H7 (cell line): ENCODE measurements around the gene ZFHX3. TPM values are rescaled to one million over a fixed set of nuclear protein-coding genes. Genes with fewer than 3 reads are reported as not detected.

Experiments
- DNase-seq: peaks from one replicate; pipeline ENCODE4 v3.0.0; 2012
- H3K27me3 ChIP-seq: 2 replicates; pipeline ENCODE4 v1.6.0; 2011; ENCODE audit warnings: mild to moderate bottlenecking, low read length; ENCODE audit not compliant: control insufficient read depth, insufficient read depth
- H3K36me3 ChIP-seq: replicated peaks from 2 replicates; pipeline ENCODE4 v1.5.1; 2011; ENCODE audit warnings: low read length; ENCODE audit not compliant: control insufficient read depth, insufficient read depth
- H3K4me3 ChIP-seq: 2 replicates; pipeline ENCODE4 v1.5.1; 2011; ENCODE audit warnings: low read depth, mild to moderate bottlenecking, control low read depth, low read length, moderate library complexity; ENCODE audit not compliant: insufficient read depth
- total RNA-seq: library from RNA; depleted of rRNA; stranded (reverse); fragments of >200 nt; shearing (Covaris generic); gene quantifications from 2 replicates; pipeline ENCODE4 v1.2.3, GENCODE V29; 2014

ZFHX3 gene
- total RNA-seq, 1 experiment from 2014 or later: 1.3 TPM

DNA sequence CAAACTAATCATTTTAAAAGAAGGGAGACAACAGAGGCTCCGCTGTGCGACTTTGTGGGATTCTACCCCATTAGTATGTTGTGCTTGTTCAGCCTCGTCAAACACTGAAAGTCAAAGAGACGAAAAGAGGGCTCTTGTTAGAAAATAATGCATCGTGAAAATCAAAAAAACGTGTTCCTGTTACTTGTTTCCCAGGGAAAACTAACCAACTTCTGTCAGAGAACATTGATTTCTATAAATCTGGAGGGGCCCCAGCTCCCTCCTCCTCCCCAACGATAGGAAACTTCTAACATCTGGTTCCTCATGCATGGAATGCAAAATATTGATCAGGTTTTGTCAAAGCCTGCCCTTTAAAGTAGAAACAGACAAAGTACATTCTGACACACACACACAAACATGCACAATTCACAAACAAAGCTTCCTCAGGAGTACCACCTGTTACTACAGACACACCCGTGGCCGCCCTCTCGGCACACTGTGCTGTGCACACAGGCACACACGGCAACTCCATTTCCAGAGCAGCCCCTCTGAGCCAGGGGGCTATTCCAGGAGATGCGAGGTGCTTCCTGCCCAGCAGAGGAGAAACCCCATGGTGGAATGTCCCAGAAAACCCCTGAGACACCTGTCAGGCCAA, 151.3 kb downstream of the ZFHX3 start:
- DNase-seq: no peak
- H3K27me3 ChIP-seq: no peaks in the 10 kb centered on the region
- no peaks in the 10 kb centered on the region for H3K36me3 ChIP-seq
- no peak overlapping the region for H3K4me3 ChIP-seq

DNA sequence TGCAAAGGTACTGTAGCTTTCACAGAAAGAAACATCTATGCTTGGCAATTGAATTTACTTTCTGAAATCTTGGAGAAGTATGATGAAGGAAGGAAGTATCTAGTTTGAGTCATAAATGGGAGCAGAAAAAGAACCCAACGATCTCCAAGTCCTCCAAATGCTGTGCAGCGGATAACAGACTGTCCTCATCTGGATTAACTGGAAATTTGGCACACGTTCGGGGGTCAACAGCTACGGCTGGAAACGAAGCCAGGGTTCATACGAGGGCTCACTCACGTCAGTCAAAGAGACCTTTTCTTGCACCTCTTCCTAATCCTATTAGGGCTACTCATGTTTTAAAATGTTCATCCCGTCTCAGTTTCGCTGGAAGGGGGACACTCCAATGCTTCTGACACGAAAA, 152.0 kb downstream of the ZFHX3 start:
- no peaks in the 10 kb centered on the region for H3K27me3 ChIP-seq
- H3K4me3 ChIP-seq: no peak overlapping the region
- H3K36me3 ChIP-seq: no peaks in the 10 kb centered on the region
- no peak for DNase-seq

GRCh38 chr16:72894293-72895151, 153.4 kb downstream of the ZFHX3 start:
- Histone ChIP-seq H3K4me3 (no peak overlapping the region), H3K36me3 (no peaks in the 10 kb centered on the region), H3K27me3 (no peaks in the 10 kb centered on the region)
- no peak for DNase-seq

GRCh38 chr16:72891291-72892227, 156.4 kb downstream of the ZFHX3 start:
- DNase-seq: no peak
- H3K36me3 ChIP-seq: no peaks in the 10 kb centered on the region
- no peak overlapping the region for H3K4me3 ChIP-seq
- no peaks in the 10 kb centered on the region for H3K27me3 ChIP-seq

- Histone ChIP-seq H3K27me3 (no peaks in the 10 kb centered on the region), H3K4me3 (no peak overlapping the region), H3K36me3 (no peaks in the 10 kb centered on the region)
- no peak for DNase-seq
Measured at GRCh38 chr16:72890587-72890986, 157.3 kb downstream of the ZFHX3 start.

GRCh38 chr16:72889616-72890582, 158.0 kb downstream of the ZFHX3 start:
- H3K27me3 ChIP-seq: no peaks in the 10 kb centered on the region
- no peaks in the 10 kb centered on the region for H3K36me3 ChIP-seq
- no peak for DNase-seq
- no peak overlapping the region for H3K4me3 ChIP-seq

- no peak for DNase-seq
- no peak overlapping the region for H3K4me3 ChIP-seq
- H3K27me3 ChIP-seq: no peaks in the 10 kb centered on the region
- H3K36me3 ChIP-seq: no peaks in the 10 kb centered on the region
Measured at GRCh38 chr16:72887537-72887936, 160.4 kb downstream of the ZFHX3 start.

GRCh38 chr16:72886346-72886974, 161.5 kb downstream of the ZFHX3 start:
- no peak for DNase-seq
- Histone ChIP-seq H3K36me3 (no peaks in the 10 kb centered on the region), H3K27me3 (no peaks in the 10 kb centered on the region), H3K4me3 (no peak overlapping the region)

DNA sequence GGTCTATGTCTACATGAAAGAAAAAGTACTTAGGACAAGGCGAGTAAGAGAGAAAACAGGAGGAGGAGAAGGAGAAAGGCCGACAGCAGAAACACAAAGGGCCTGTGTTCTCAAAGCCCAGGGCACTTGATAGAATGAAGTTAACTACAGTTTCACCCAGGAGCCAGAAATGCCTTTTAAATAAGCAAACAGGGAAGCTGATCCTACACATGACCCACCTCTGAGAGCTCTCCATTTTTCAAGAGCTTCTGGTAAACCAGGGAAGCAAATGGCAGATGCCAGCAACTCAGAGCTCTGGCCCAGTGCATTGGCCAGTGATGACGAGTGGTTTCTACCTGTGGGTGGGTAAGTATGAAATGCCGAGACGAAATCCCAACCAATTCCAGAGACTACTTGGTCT, 163.4 kb downstream of the ZFHX3 start:
- DNase-seq: no peak
- Histone ChIP-seq H3K27me3 (no peaks in the 10 kb centered on the region), H3K4me3 (no peak overlapping the region)

DNA sequence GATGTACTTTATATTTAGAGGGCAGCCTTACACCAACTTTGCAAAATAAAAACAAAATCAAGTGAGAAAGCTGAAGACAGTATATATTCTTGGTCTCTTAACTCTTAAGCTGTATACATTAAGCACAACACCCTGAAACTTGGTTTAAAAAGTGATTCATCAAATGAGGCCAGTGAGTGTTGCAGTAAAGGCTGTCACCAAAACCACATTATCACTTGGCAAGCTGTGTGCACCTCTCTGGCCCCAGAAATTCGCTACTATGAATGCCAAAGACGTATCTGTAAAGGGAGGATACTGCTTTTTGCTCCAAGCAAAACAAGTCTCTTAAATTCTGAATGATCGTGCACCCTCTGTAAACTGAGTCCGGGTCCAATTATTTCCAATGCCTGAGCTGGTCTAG, 163.9 kb downstream of the ZFHX3 start:
- H3K27me3 ChIP-seq: no peaks in the 10 kb centered on the region
- no peak overlapping the region for H3K4me3 ChIP-seq
- DNase-seq: no peak
- H3K36me3 ChIP-seq: no peaks in the 10 kb centered on the region

More for the DNA sequence above, 163.4 kb downstream of the ZFHX3 start:
- H3K36me3 ChIP-seq: no peaks in the 10 kb centered on the region

DNA sequence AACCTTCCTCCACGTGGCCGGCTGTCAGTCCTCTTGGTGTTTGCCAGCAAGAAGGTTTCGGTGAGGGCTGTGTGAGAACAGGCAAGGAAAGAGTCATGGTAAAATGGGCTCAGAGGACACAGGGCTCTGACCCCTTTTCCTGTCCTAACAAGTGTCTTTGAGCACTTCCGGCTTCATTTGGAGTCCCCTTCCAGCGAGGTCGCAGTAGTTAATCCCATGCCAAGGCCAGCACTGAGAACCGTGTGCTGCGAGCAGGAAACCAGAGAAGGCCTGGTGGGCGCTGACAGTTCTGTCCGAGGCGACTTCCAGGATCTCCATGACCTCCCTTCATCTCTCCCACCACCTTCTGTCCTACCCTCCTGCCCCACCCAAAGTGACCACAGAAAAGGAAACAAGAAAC, 168.1 kb downstream of the ZFHX3 start:
- Histone ChIP-seq H3K27me3 (no peaks in the 10 kb centered on the region), H3K4me3 (no peak overlapping the region), H3K36me3 (no peaks in the 10 kb centered on the region)
- no peak for DNase-seq

DNA sequence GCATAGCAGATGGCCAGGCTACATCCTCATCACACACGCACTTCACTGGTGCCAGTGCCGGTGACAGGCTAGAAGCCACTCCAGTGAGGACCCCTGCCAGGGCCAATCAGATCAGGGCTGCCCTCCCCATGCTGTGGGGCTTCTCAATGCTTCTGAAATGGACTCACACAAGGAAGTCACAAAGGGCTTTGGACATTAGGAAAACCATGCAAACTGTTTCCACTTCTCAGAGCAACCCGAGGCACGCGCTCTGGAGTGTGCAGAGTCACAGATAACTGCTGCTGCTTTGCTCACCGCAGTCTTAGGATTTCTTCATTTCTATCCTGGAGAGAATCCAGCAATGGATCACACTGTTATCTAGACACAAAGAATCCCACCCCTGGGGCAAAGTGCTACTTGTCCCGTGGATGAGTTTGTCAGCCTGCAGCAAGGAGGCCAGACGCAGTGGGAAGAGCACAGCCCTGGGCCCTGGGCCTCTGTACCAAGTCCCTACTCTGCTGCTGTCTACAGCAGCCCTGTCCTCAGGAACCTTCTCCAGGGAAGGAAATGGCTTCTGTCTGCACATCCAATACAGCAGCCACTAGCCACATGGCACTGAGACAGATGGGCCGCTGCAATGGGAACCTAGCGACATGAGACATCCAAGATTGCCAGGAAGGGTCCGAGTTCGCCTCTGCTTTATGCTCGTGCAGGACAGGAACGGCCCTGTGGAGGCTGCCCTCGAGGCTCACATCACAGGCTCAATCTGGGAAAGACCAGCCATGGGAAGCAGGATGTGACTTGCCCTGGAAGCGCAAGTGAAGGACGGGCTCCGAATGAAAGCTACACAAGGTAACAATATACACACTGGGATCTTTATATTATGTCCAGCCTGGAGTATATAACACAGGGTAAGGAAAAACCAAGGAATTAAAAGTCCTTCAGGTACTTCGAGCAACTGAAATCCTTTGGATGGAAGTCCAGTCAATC, 169.3 kb downstream of the ZFHX3 start:
- Histone ChIP-seq H3K4me3 (no peak overlapping the region), H3K27me3 (no peaks in the 10 kb centered on the region), H3K36me3 (no peaks in the 10 kb centered on the region)
- DNase-seq: no peak
